ENCODE results near the gene RNF5.
"Not testable (repeated sequence)": the region's sequence is repeated elsewhere in the genome, so short reads cannot be mapped to it uniquely, and the experiment has no call there.

The RNF5 gene

DNA sequence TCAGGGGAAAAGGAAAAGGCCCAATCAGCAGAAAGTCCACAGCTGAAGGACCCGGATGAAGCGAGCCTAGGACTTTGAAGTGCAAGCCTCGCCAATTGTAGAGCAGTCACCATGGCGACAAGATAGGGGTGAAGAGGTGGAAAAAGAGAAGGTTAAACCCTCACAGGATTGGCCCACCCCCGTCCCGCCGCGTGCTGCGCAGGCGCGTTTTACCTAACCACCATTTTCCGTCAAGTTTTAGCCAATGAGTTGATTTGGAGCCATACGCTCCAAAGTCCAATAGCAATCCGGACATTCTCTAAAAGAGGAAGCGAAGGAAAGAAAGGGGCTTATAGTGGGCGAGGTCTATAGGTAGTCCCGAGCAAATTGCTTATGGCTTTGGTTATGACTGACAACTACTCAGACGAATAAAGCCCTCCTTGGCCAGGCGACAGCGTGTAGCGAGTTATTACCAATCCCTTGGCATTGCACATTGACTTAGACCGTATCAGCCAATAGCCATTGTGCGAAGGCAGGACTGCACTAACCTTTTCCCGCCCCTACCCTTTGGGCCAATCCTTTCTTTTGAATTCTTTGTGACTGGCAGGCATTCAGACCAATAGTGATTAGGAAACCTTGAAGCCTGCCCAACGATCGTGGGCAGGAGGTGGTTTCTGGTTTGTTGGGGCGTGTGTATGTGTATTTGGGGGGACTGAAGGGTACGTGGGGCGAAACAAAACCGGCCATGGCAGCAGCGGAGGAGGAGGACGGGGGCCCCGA lies at the start of gene RNF5:
TSS of gene RNF5 (plus strand) at position 618 of the 759 bp plus-strand sequence. CDS start at position 725, 107 bp downstream.
- peak; percentile 99 for DNase-seq (ENCODE audit: low read depth, low spot score)

- DNase-seq (ENCODE audit: low read depth, low spot score), result no peak
Measured at GRCh38 chr6:32128751-32129296, 49.4 kb upstream of the RNF5 start.

GRCh38 chr6:32129297-32130088 lies 48.7 kb upstream of the RNF5 start:
- DNase-seq (ENCODE audit: low read depth, low spot score), result no peak

DNA sequence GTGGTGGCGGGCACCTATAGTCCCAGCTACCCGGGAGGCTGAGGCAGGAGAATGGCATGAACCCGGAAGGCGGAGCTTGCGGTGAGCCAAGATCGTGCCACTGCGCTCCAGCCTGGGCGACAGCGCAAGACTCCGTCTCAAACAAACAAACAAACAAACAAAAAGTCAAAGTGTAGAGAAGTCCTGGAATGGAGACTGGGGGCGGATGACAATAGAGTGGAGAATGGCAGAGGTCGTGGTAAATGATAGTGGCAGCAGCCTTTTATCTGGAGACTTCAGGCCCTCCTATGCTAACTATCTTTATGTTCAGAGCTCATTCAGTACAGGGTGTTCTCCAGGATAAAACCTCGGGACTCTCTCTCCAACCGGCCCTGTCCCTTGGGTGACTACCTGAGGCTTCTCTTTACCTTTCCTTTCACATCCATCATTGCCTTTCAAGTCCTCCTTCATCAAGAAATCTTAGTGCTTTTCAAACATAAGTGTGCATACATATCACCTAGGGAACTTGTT lies 46.7 kb upstream of the RNF5 start:
- DNase-seq (ENCODE audit: low read depth, low spot score), result no peak

DNA sequence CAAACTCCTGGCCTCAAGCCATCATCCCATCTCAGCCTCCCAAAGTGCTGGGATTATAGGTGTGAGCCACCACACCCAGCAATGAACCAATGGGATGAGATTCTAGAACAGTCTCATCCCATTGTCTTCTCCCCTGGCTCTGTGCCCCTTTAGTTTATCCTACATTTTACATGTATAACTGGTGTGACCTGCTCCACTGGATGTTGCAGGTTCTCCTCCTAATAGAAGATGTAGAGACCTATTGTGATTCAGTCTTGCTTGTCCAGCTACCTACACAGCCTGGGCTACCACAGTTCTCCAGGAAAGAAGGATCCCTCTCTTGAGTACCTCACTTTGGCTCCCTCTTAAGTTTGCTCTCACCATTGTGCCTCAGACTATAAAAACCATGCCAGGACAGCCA lies 46.1 kb upstream of the RNF5 start:
- no peak for DNase-seq (ENCODE audit: low read depth, low spot score)

GRCh38 chr6:32133786-32134185 lies 44.4 kb upstream of the RNF5 start:
- DNase-seq (ENCODE audit: low read depth, low spot score), result no peak

DNA sequence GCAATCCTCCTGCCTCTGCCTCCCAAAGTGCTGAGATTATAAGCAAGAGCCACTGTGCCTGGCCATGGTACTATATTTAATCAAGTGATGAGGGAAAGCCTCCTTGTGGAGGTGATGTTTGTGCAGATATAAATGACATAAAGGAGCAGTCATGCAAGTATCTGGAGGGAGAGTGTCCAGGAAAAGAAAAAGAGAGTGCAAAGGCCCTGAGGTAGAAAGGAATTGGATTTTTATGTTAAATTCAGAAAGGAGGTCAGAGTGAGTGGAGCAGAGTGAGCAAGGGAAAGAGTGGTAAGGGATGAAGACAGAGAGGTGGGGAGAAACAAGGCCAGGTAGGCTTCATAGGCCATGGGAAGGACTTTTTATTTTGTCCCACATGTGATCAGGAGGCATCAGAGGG lies 40.8 kb upstream of the RNF5 start:
- DNase-seq (ENCODE audit: low read depth, low spot score), result no peak

DNA sequence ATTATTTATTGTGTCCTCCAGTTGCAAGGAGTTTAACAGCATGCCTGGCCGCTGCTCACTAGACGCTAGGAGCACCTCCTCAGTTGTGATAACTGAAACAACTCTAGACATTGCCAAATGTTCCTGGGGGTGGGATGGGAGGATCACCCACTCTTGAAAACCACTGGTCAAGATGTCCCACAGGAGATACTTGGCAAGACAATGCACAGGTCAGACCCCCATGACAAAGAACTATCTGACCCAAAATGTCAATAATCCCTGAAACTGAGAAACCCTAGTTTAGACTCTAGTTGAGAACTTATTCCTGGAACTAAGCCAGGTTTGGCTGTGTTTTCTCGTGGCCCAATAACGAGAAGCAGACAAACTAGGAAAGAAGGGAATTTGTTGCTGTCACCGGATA lies 38.6 kb upstream of the RNF5 start:
- no peak for DNase-seq (ENCODE audit: low read depth, low spot score)

DNA sequence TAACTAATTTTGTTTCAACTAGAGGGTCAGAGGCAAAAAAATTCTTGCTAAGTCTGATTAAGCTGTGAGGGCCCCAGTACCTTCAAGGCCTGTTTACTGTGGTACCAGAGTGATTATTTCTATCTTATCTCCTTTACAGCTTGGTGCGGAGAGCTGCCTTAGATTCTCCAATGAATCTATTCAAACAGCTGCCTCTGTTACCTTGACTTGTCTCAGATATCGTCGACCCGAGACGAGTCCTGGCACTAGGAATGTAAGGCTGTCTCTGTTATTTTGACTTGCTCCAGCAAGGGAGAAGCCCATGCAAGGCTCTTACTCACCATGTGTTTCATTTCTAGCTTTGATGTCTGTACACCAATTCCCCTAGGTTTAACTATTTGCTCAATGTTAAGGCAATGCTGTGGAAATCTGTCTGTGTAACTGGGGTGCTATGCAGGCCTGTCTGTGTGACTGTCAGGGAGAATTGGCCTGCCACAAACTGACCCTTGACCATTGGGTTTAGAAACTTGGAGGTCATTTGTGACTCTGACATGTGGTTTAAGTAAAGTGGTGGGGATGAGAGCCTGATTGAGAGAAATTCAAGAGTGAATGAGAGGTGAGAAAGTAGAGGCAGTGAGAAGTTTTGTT lies 37.7 kb upstream of the RNF5 start:
- DNase-seq (ENCODE audit: low read depth, low spot score), result no peak

GRCh38 chr6:32144238-32144637 lies 34.0 kb upstream of the RNF5 start:
- DNase-seq (ENCODE audit: low read depth, low spot score), result not testable (repeated sequence)

- no peak for DNase-seq (ENCODE audit: low read depth, low spot score)
Measured at GRCh38 chr6:32146287-32146686, 31.9 kb upstream of the RNF5 start.

DNA sequence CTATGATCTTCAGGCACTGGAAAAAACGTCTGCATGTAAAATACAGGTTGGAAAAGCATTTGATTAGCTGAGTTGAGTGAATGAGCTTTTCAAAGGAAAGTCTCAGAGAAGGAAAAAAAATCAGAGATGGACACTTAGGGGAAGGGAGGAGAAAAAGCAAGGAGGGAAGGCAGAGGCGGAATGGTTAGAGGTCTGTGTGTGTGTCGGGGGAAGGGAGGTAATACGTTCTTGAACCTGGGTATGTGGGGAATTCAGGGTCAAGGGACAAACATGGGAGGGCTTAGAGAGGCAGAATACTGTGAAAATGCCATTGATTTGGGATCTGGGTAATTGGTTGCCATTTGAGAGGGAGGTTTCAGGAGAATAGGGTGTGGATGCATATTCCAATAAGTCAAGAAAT lies 31.5 kb upstream of the RNF5 start:
- no peak for DNase-seq (ENCODE audit: low read depth, low spot score)

DNA sequence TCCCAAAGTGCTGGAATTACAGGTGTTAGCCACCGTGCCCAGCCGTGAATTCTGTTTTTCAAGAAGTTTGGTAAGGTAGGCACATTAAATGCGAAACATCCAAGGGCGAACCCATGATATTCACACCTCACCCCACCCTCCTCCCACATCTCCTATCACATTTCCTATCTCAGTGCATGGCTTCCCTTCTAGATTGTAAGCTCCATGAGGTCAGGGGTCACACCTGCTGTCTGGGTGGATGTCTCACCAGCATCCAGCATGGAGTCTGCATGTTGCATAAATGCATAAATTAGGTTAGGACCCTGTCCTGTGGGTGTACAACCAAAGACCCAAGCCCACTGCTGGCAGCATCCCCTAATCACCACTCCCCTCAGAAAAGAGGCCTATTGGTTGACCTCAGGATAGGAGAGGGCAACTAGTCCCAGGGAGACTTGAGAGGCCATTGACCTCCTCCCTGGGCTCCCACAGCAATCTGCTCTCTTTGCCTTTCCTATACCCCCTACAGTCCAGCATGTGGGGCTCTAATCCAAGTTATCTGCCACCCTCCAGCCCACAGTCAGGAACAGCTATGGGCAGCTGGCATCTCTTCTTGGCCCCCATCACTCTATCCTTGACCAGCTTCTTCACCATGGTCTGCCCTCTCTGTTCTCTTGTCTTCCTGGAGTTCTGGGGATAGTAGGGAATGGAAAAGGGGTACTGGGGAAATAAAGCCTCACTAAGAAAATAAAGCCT lies 30.6 kb upstream of the RNF5 start:
- DNase-seq (ENCODE audit: low read depth, low spot score), result no peak

DNA sequence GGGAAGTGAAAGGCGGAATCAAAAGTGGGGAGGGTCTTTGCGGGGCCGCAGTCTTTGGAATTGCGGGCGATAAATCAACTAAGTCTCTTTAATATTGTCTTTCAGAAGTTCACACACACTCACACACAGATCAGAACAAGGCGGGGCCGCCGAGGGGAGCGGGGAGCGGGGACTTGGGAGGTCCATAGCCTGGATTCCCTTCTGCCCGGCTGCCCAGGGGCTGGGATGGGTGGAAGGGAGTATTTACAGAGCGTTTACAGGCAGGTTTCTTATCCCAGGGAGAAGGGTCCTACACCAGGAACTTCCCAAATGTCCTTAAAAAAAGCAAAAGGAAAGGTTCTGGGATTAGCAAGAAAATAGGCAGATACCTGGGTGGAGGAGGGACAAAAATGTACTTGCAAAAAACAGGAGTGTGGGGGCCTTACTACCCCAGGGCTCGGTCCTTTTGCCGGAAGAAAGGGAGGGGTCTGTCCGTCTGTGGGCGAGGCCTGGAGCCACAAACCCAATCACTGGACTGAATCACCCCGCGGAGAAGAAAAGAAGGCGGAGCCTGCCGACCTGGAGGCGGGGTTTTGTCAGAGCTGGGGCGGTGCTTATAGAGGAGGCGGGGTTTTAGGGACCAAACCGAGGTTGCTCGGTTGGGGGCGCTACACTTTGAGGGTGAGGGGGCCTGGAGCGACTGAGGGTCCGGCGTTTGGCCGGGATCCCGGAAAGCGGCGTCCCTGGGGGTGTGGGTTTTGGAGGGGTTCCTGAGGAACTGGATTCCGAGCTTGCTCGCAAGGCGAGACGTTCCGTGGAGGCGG lies 29.7 kb upstream of the RNF5 start:
- peak; percentile 93 for DNase-seq (ENCODE audit: low read depth, low spot score)

- no peak for DNase-seq (ENCODE audit: low read depth, low spot score)
Measured at GRCh38 chr6:32149092-32149755, 29.0 kb upstream of the RNF5 start.

- DNase-seq (ENCODE audit: low read depth, low spot score), result no peak
Measured at GRCh38 chr6:32149932-32150870, 28.0 kb upstream of the RNF5 start.

DNA sequence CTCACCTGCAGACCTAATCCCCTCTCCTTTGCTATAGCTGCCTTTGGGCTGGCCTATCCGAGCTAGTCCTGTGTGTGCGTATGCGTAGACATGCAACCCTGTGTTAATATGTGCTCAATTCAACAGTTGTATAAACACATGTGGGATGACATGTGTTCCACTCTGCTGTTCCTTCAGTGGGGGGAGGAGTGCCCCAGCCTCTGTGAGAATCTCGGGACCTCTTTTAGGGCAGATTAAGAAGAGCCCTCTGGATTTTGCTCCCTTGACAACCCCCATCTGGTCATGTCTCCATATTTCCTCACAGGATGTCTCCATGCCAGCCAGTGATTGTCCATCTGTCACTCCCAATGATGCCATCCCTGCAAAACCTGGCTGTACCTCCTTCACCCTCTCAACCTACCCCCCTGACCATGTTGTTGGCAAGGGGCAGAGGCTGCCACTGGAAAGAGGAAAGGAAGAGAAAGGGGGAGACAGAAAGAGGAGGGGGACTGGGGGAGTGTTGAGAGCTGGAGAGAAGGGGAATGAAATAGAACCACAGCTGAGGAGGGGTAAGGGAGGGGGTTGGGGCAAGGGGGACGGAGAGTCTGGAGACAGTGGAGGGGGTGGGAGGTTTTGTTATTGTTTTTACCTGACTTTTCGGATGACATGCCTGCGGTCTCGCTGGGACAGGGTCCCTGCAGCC lies 26.9 kb upstream of the RNF5 start:
- DNase-seq (ENCODE audit: low read depth, low spot score), result no peak

Data from ELF-1 (cell line).